NB4 (cell line): ENCODE data around the gene ADCY6.

ENCODE experiments used
- MAX ChIP-seq: IDR thresholded peaks from 2 replicates; pipeline ENCODE4 v1.6.1; 2011; ENCODE audit warnings: low read depth, low read length
- POLR2A ChIP-seq: IDR thresholded peaks from 2 replicates; pipeline ENCODE4 v1.6.1; 2011; ENCODE audit warnings: mild to moderate bottlenecking; ENCODE audit not compliant: insufficient read length; ENCODE audit errors: extremely low read depth
- TF ChIP-seq, protein P1 (sequence below): IDR thresholded peaks from one replicate; pipeline ENCODE4 v1.5.1; 2012; ENCODE audit warnings: low read depth, low read length

GRCh38 chr12:48775299-48775698 lies 13.6 kb downstream of the ADCY6 start:
- TF ChIP-seq, protein P1, sequence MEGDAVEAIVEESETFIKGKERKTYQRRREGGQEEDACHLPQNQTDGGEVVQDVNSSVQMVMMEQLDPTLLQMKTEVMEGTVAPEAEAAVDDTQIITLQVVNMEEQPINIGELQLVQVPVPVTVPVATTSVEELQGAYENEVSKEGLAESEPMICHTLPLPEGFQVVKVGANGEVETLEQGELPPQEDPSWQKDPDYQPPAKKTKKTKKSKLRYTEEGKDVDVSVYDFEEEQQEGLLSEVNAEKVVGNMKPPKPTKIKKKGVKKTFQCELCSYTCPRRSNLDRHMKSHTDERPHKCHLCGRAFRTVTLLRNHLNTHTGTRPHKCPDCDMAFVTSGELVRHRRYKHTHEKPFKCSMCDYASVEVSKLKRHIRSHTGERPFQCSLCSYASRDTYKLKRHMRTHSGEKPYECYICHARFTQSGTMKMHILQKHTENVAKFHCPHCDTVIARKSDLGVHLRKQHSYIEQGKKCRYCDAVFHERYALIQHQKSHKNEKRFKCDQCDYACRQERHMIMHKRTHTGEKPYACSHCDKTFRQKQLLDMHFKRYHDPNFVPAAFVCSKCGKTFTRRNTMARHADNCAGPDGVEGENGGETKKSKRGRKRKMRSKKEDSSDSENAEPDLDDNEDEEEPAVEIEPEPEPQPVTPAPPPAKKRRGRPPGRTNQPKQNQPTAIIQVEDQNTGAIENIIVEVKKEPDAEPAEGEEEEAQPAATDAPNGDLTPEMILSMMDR, result no peak
- TF ChIP-seq POLR2A, result no peak
- TF ChIP-seq MAX, result no peak
